Thyroid gland (tissue), 4 donors: ENCODE data around the gene LSM3. TPM values are rescaled to one million over a fixed set of nuclear protein-coding genes. Genes with fewer than 3 reads are reported as not detected.

Experiments used
- total RNA-seq, 4 donors: library from RNA; depleted of rRNA; stranded (reverse); fragments of >200 nt; gene quantifications; one replicate each; pipeline ENCODE4 v1.2.3, GENCODE V29; 2016

Gene LSM3
- total RNA-seq, 4 donors from 2014 or later, result 9.9 to 15.6 (median 15.3) TPM

Other genes with a start within 250 kb of the LSM3 start
- gene CHCHD4, start 53.9 kb upstream of the LSM3 start, total RNA-seq, result 10 to 100 TPM; 15.1 to 20.2 (median 16.0) TPM
- gene TMEM43, start 53.8 kb upstream of the LSM3 start, total RNA-seq, result 100 to 1,000 TPM in 1 of 4 donors, 10 to 100 TPM in 3; 69.6 to 109 (median 90.3) TPM
- gene XPC, start 216 bp upstream of the LSM3 start, total RNA-seq, result 10 to 100 TPM; 53.4 to 69.3 (median 60.8) TPM
- 10 to 100 TPM; 42.7 to 98.0 (median 72.5) TPM for gene SLC6A6, start 223.8 kb downstream of the LSM3 start, total RNA-seq